HL-60 (cell line): ENCODE measurements around the gene NAALADL2.

Experiments used
- DNase-seq, 2 experiments: peaks; one replicate each; pipeline ENCODE4 v3.0.0-alpha.2; 2010 to 2020; ENCODE audit warnings: low read depth in 1 of 2, low spot score in 1 of 2
- H3K27ac ChIP-seq: fragments of 250-450 bp; sonication (Bioruptor Pico); replicated peaks from 2 replicates; pipeline ENCODE4 v1.5.1; 2020; ENCODE audit warnings: mild to moderate bottlenecking, moderate library complexity
- H3K27me3 ChIP-seq: fragments of 250-450 bp; sonication (Bioruptor Pico); 2 replicates; pipeline ENCODE4 v1.5.1; 2021; ENCODE audit warnings: mild to moderate bottlenecking, moderate library complexity; ENCODE audit not compliant: insufficient read depth, poor library complexity, severe bottlenecking
- H3K4me3 ChIP-seq: replicated peaks from 2 replicates; pipeline ENCODE4 v1.5.1; 2011; ENCODE audit warnings: mild to moderate bottlenecking, control low read depth, low read length; ENCODE audit not compliant: insufficient read depth
- CTCF ChIP-seq: IDR thresholded peaks from one replicate; pipeline ENCODE4 v1.5.1; 2011; ENCODE audit warnings: low read length, control low read depth, inconsistent platforms; ENCODE audit not compliant: insufficient read depth
- GABPA ChIP-seq: IDR thresholded peaks from 2 replicates; pipeline ENCODE4 v1.6.1; 2012; ENCODE audit warnings: low read depth
- POLR2AphosphoS5 ChIP-seq: IDR thresholded peaks from 2 replicates; pipeline ENCODE4 v1.6.1; 2012; ENCODE audit warnings: low read depth
- SPI1 ChIP-seq: IDR thresholded peaks from 2 replicates; pipeline ENCODE4 v1.6.1; 2012; ENCODE audit warnings: low read depth, mild to moderate bottlenecking, borderline replicate concordance
- TF ChIP-seq, protein P1 (sequence below): IDR thresholded peaks from 2 replicates; pipeline ENCODE4 v1.6.1; 2012; ENCODE audit warnings: low read depth; ENCODE audit not compliant: insufficient replicate concordance

Gene NAALADL2

DNA sequence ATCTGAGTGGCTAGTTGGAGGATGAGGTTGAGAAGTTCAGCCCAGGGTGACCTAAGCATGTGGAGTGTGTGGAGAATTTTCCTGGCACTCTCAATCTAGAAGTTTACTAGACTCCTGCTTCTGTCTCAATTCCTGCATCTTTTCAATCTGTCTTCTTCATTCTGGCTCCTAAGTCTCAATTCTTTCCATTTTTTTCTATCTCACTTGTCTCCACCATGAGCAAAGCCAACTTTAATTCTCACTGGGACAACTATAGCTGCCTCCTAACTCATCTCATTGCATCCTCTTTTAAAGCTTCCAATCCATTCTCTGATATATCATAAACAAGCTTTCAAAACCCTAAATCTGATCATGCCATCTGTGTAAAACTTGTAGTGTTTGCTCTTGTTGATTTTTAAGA, 569.3 kb downstream of the NAALADL2 start:
- Histone ChIP-seq H3K27me3 (no peaks in the 10 kb centered on the region), H3K27ac (no peak overlapping the region), H3K4me3 (no peak overlapping the region)
- TF ChIP-seq POLR2AphosphoS5 (no peak), CTCF (no peak), GABPA (no peak), SPI1 (no peak)
- TF ChIP-seq, protein P1, sequence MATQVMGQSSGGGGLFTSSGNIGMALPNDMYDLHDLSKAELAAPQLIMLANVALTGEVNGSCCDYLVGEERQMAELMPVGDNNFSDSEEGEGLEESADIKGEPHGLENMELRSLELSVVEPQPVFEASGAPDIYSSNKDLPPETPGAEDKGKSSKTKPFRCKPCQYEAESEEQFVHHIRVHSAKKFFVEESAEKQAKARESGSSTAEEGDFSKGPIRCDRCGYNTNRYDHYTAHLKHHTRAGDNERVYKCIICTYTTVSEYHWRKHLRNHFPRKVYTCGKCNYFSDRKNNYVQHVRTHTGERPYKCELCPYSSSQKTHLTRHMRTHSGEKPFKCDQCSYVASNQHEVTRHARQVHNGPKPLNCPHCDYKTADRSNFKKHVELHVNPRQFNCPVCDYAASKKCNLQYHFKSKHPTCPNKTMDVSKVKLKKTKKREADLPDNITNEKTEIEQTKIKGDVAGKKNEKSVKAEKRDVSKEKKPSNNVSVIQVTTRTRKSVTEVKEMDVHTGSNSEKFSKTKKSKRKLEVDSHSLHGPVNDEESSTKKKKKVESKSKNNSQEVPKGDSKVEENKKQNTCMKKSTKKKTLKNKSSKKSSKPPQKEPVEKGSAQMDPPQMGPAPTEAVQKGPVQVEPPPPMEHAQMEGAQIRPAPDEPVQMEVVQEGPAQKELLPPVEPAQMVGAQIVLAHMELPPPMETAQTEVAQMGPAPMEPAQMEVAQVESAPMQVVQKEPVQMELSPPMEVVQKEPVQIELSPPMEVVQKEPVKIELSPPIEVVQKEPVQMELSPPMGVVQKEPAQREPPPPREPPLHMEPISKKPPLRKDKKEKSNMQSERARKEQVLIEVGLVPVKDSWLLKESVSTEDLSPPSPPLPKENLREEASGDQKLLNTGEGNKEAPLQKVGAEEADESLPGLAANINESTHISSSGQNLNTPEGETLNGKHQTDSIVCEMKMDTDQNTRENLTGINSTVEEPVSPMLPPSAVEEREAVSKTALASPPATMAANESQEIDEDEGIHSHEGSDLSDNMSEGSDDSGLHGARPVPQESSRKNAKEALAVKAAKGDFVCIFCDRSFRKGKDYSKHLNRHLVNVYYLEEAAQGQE: no peak
- no peak for DNase-seq

DNA sequence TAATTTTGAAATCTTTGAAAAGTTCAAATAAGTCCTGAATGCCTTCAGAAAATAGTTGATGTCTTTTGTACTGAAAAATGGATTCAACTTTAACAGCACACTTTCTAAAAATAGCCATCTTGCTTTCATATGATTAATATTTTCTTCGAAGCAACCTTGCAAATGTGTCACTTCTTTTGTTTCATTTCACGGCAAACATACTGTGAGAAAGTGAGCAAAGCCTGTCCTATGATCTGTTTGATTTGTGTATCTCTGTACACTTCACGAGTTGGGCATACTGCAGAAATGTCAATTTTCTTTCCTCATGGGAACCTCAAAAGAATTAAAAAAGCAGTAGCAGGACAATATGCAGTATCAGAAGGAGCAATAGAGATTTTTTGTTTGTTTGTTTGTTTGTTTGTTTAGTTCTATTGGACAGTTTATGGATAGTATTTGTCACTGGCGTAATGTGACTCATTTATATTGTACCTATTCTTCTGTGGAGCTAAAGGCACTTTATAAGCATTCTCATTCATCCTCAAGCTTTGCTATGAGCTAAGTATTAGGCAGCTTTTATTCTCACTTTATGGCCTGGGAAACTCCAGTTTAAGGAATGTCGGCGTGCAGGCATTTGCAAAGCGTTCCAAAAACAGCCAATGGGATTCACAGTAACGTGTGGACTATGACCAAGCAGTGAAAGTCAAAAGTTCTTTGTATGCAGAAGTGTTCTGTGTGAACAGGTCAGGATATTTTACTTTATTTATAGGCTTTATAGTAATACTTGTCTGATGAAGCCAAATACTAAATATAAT, 572.0 kb downstream of the NAALADL2 start:
- TF ChIP-seq GABPA (no peak), CTCF (no peak), POLR2AphosphoS5 (no peak), SPI1 (no peak)
- TF ChIP-seq, protein P1: no peak
- no peak overlapping the region for H3K4me3 ChIP-seq
- H3K27me3 ChIP-seq: no peaks in the 10 kb centered on the region
- DNase-seq: no peak
- no peak overlapping the region for H3K27ac ChIP-seq

GRCh38 chr3:175432376-175433025, 573.4 kb downstream of the NAALADL2 start:
- no peaks in the 10 kb centered on the region for H3K27me3 ChIP-seq
- no peak overlapping the region for H3K27ac ChIP-seq
- H3K4me3 ChIP-seq: no peak overlapping the region
- no peak for DNase-seq
- TF ChIP-seq, protein P1: no peak
